Bronchial epithelial cell (primary cell): ENCODE measurements around the gene KRTAP12-4. TPM values are rescaled to one million over a fixed set of nuclear protein-coding genes. Genes with fewer than 3 reads are reported as not detected.
"Not testable (repeated sequence)": the region's sequence is repeated elsewhere in the genome, so short reads cannot be mapped to it uniquely, and the experiment has no call there.

Source experiments
- DNase-seq: peaks from one replicate; pipeline ENCODE4 v3.0.0-alpha.2; 2010; ENCODE audit warnings: low read depth
- FAIRE-seq: peaks from 2 replicates; lab custom pipeline; 2011; peaks lifted over from hg19 to GRCh38; lab: Jason Lieb, UNC
- H3K27me3 ChIP-seq: 2 replicates; pipeline ENCODE4 v1.5.1; 2011; ENCODE audit warnings: low read length; ENCODE audit not compliant: control insufficient read depth, insufficient read depth
- H3K36me3 ChIP-seq: 2 replicates; pipeline ENCODE4 v1.5.1; 2011; ENCODE audit warnings: low read length; ENCODE audit not compliant: control insufficient read depth, insufficient read depth
- H3K4me3 ChIP-seq: 2 replicates; pipeline ENCODE4 v1.5.1; 2011; ENCODE audit warnings: mild to moderate bottlenecking, low read depth, low read length, control low read depth
- CTCF ChIP-seq: IDR thresholded peaks from 2 replicates; pipeline ENCODE4 v1.5.1; 2011; ENCODE audit warnings: mild to moderate bottlenecking, moderate library complexity, low read length, control low read depth, inconsistent platforms; ENCODE audit not compliant: insufficient read depth, severe bottlenecking
- total RNA-seq: library from RNA; depleted of rRNA; stranded (reverse); fragments of >200 nt; gene quantifications from 2 replicates; pipeline ENCODE4 v1.2.1, GENCODE V29; 2014

KRTAP12-4 gene
- total RNA-seq, 1 donor from 2014 or later: not detected

GRCh38 chr21:44701023-44701400 lies 46.6 kb upstream of the KRTAP12-4 start:
- no peak for DNase-seq
- Histone ChIP-seq H3K27me3 (no peaks in the 10 kb centered on the region), H3K4me3 (no peak overlapping the region), H3K36me3 (no peaks in the 10 kb centered on the region)
- FAIRE-seq: no peak
- TF ChIP-seq CTCF: no peak

DNA sequence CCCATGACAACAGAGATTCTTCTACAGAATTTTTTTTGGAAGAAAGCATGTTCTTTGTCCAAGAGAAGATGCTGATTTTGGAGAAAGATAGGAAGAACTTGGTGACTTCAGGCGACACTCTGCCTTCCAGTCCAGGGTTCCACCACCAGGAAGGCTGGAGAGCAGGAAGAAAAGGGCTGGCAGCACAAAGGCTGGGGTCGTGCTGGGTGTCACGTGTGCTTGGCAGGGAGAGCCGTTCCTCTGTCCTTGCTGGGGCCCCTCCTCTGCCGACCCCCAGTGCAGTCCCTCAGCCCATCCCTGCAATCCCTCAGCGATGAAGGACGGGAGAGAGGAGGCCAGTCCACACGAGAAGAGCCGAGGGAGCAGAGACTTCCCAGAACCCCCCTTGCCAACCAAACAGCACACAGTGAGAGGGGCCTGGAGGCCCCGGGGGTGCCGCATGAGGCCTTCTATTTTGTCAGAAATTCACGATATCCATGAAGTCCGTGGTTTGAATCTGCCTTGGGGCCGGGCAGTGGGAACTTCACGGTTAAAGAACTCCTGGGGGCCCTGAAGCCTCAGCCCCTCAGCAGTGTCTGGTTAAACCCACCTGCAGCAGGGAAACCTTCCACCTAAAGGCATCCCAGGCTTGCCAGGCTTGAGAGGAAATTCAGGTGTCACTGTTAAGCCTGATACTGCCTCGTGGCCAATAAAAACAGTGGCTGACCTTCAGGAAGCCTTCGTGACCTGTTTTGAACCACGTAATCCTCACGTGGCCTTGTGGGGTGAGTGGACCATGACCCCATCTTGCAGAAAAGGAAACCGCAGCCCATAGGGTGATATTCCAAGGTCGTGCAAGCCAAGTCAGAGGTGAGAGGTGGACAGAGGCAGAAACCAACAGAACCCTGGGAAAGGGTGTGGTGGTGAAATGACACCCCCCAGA lies 45.9 kb upstream of the KRTAP12-4 start:
- H3K27me3 ChIP-seq: no peaks in the 10 kb centered on the region
- FAIRE-seq (no peak), DNase-seq (no peak)
- H3K36me3 ChIP-seq: no peaks in the 10 kb centered on the region
- TF ChIP-seq CTCF: no peak
- H3K4me3 ChIP-seq: no peak overlapping the region

DNA sequence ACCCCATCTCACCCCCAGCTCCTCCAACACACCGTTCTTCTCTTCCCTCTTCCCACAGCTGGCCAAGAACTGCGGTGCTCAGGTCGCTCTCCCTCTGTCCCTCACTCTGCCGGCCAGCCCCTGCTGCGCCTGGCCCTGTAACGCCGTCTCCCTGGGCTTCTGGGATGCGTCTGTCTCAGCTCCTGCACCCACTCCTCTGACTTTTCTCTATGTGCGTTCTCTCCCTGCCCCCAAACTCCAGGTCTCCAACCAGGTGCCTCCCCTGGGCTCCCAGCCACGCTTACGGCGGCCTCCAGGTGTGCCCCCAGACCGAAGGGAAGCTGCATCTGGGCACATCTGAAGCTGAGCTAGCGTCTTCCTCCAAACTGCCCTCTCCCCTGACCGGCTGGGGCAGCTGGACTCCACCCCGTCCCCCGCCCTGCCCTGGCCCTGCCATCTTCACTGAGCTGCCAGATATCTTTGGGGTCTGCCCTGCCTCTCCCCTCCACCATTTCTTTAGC lies 45.1 kb upstream of the KRTAP12-4 start:
- no peak for FAIRE-seq
- DNase-seq: no peak
- no peak for TF ChIP-seq CTCF
- no peak overlapping the region for H3K4me3 ChIP-seq
- H3K27me3 ChIP-seq: no peaks in the 10 kb centered on the region
- H3K36me3 ChIP-seq: no peaks in the 10 kb centered on the region

GRCh38 chr21:44697811-44698734 lies 43.6 kb upstream of the KRTAP12-4 start:
- Histone ChIP-seq H3K4me3 (no peak overlapping the region), H3K36me3 (no peaks in the 10 kb centered on the region), H3K27me3 (no peaks in the 10 kb centered on the region)
- FAIRE-seq: no peak
- DNase-seq: no peak
- no peak for TF ChIP-seq CTCF

DNA sequence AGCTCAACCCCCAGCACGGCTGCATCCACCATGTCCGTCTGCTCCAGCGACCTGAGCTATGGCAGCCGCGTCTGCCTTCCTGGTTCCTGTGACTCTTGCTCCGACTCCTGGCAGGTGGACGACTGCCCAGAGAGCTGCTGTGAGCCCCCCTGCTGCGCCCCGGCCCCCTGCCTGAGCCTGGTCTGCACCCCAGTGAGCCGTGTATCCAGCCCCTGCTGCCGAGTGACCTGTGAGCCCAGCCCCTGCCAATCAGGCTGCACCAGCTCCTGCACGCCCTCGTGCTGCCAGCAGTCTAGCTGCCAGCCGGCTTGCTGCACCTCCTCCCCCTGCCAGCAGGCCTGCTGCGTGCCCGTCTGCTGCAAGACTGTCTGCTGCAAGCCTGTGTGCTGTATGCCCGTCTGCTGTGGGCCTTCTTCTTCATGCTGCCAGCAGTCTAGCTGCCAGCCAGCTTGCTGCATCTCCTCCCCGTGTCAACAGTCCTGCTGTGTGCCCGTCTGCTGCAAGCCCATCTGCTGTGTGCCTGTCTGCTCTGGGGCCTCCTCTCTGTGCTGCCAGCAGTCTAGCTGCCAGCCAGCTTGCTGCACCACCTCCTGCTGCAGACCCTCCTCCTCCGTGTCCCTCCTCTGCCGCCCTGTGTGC lies 42.8 kb upstream of the KRTAP12-4 start, which contains the start of gene KRTAP10-12:
TSS of gene KRTAP10-12 (plus strand) at position 1 of the 639 bp plus-strand sequence. CDS start at position 31, 30 bp downstream.
- not testable (repeated sequence) for DNase-seq, H3K36me3 ChIP-seq, FAIRE-seq, H3K4me3 ChIP-seq, H3K27me3 ChIP-seq
